Colonic mucosa (tissue), 4 donors: ENCODE measurements around the gene RFC2. TPM values are rescaled to one million over a fixed set of nuclear protein-coding genes. Genes with fewer than 3 reads are reported as not detected.
A peak's percentile ranks its signal among the peaks of the same experiment; 100 is the strongest.
"Not testable (repeated sequence)": the region's sequence is repeated elsewhere in the genome, so short reads cannot be mapped to it uniquely, and the experiment has no call there.

Source experiments
- DNase-seq: peaks from one replicate; pipeline ENCODE4 v3.0.0-alpha.2; 2020
- H3K27ac ChIP-seq: fragments of 200-600 bp; one replicate; pipeline ENCODE4 v1.8.0; 2021
- H3K27me3 ChIP-seq: fragments of 200-600 bp; one replicate; pipeline ENCODE4 v1.8.0; 2021
- H3K36me3 ChIP-seq: fragments of 200-600 bp; one replicate; pipeline ENCODE4 v1.8.0; 2021
- H3K4me1 ChIP-seq: fragments of 200-600 bp; one replicate; pipeline ENCODE4 v1.8.0; 2021; ENCODE audit warnings: mild to moderate bottlenecking
- H3K4me3 ChIP-seq: fragments of 200-600 bp; one replicate; pipeline ENCODE4 v1.8.0; 2021
- H3K9ac ChIP-seq, 2 donors: one replicate each; pipeline ENCODE4 v1.7.0; 2013; ENCODE audit warnings: control low read depth in 2 of 2, low read depth in 2 of 2, low read length in 2 of 2
- H3K9me3 ChIP-seq: fragments of 200-600 bp; one replicate; pipeline ENCODE4 v1.8.0; 2021
- intact Hi-C: fragments of 100-400 bp; cut with DNase I; formaldehyde crosslinking; loops from one replicate; pipeline ENCODE4 v1.14.1; 2022
- total RNA-seq, 2 donors: library from RNA; stranded (reverse); fragmentation: NEBNext Ultra II Directional in 1 of 2; extraction: Animal tissue kit (Norgen Biotek cat#: 25700) in 1 of 2; gene quantifications; one replicate each; pipeline ENCODE4 v1.2.1, GENCODE V29; 2021
- TF ChIP-seq, protein P1 (sequence below): fragments of 200-600 bp; IDR thresholded peaks from one replicate; pipeline ENCODE4 v1.8.0; 2022; ENCODE audit warnings: antibody characterized with exemption, mild to moderate bottlenecking
- donor health status: healthy.
- donor health status: DM: no; HTN: no; CAD: no.
- donor health status: DM: no; HTN: no; CAD: no.

RFC2 gene
- total RNA-seq, 2 donors from 2014 or later, result 18.5 to 43.8 TPM

DNA sequence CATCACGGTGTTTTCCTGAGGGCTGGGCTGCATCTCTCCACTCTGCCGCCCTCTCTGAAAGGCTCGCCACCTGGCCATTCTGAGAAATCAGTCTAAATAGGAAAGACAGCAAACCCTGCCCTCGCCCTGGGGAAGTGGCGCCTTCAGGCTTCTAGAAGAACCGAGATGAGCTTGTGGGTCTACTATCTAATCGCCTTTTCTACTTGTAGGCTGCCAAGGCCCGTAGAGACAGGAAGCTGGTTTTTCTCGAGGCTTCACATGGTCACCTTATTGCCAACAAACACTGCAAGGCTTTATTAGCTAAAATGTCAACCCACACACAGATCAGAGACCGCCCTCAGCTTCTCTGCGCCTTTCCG lies 23.0 kb downstream of the RFC2 start:
- H3K4me3 ChIP-seq, result no peak overlapping the region
- intact Hi-C loops, result no loop called here
- H3K27me3 ChIP-seq, result no peaks in the 10 kb centered on the region
- DNase-seq, result no peak
- H3K27ac ChIP-seq, result no peak overlapping the region
- no peak overlapping the region for H3K9ac ChIP-seq
- no peaks in the 10 kb centered on the region for H3K36me3 ChIP-seq
- TF ChIP-seq, protein P1, sequence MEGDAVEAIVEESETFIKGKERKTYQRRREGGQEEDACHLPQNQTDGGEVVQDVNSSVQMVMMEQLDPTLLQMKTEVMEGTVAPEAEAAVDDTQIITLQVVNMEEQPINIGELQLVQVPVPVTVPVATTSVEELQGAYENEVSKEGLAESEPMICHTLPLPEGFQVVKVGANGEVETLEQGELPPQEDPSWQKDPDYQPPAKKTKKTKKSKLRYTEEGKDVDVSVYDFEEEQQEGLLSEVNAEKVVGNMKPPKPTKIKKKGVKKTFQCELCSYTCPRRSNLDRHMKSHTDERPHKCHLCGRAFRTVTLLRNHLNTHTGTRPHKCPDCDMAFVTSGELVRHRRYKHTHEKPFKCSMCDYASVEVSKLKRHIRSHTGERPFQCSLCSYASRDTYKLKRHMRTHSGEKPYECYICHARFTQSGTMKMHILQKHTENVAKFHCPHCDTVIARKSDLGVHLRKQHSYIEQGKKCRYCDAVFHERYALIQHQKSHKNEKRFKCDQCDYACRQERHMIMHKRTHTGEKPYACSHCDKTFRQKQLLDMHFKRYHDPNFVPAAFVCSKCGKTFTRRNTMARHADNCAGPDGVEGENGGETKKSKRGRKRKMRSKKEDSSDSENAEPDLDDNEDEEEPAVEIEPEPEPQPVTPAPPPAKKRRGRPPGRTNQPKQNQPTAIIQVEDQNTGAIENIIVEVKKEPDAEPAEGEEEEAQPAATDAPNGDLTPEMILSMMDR, result no peak
- no peaks in the 10 kb centered on the region for H3K9me3 ChIP-seq
- H3K4me1 ChIP-seq, result no peaks in the 10 kb centered on the region

DNA sequence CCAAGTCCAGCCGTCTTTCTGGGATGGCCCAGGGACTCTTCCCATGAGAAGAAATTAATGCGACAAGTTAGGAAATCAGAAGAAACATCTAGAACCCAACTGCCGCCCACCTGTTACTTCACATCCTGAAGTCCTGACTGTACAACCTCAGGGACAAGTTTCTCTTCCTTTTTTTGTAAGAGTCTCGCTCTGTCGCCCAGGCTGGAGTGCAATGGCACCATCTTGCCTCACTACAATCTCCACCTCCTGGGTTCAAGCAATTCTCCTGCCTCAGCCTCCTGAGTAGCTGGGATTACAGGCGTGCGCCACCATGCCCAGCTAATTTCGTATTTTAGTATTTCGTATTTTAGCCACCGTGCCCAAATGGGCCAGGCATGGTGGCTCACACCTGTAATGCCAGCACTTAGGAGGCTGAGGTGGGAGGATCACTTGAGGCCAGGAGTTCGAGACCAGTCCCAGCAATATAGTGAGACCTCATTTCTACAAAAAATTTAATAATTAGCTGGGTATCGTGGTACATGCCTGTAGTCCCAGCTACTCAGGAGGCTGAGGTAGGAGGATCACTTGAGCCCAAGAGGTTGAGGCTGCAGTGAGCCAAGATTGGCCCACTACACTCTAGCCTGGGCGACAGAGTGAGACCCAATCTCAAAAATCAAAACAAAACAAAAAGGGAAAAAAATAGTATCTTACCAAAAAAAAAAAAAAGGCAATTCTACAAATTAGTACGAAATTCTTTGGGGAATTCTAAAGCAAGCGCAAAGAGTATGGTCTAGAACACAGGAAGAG lies 23.6 kb downstream of the RFC2 start:
- Histone ChIP-seq H3K9ac (no peak overlapping the region), H3K27ac (no peak overlapping the region), H3K4me1 (no peaks in the 10 kb centered on the region), H3K27me3 (no peaks in the 10 kb centered on the region), H3K9me3 (no peaks in the 10 kb centered on the region), H3K4me3 (no peak overlapping the region), H3K36me3 (no peaks in the 10 kb centered on the region)
- no peak for DNase-seq
- TF ChIP-seq, protein P1, result no peak
- intact Hi-C loops, result no loop called here

DNA sequence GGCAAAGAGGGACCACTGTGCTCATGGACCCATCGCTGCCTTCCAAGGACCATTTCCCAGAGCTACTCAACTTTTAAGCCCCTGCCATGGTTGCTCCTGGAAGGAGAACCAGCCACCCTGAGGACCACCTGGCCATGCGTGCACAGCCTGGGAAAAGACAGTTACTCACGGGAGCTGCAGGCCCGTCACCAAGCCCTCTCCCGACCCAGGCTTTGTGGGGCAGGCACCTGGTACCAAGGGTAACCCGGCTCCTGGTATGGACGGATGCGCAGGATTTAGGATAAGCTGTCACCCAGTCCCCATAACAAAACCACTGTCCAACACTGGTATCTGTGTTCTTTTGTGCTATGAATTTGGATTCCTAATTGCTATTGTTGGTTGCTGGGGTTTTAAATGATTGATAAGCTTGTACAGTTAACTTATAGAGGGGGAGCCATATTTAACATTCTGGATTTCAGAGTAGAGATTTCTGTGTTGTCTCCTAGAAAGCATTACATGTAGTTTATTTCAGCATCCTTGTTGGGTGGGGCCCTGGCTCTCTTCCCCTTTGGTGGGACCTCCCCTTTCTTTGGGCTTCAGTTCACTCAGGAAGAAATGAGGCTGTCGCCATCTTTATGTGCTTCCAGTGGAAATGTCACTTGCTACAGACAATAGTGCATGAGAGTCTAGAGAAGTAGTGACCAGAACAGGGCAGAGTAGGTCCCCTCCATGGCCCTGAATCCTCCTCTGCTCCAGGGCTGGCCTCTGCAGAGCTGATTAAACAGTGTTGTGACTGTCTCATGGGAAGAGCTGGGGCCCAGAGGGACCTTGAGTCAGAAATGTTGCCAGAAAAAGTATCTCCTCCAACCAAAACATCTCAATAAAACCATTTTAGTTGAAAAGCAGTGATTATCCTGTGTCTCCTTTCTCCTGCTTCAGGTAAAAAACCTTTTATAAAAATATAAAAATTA lies 25.0 kb downstream of the RFC2 start:
- Histone ChIP-seq H3K27ac (no peak overlapping the region), H3K9ac (no peak overlapping the region), H3K36me3 (no peaks in the 10 kb centered on the region), H3K4me1 (no peaks in the 10 kb centered on the region), H3K27me3 (no peaks in the 10 kb centered on the region), H3K4me3 (no peak overlapping the region), H3K9me3 (no peaks in the 10 kb centered on the region)
- intact Hi-C loops, result no loop called here
- no peak for DNase-seq
- TF ChIP-seq, protein P1, result no peak

DNA sequence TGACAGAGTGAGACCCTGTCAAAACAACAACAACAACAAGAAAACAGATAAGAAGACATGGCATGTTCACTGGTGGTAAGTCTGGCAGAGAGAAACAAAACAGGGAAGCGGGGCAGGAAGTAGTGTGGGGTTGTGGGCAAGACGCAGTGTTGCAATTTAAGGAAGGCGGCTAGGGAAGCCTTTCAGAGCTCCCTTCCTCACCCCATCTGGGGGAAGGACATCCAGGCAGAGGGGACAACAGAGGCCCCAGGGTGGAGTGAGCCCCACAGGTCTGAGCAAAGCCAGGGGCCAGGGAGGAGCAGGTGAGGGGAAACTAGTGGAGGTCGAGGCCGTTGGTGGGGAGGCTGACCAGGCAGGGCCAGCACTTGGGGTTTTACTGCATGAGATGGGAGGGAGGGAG lies 27.6 kb downstream of the RFC2 start:
- intact Hi-C loops, result no loop called here
- Histone ChIP-seq H3K4me1 (no peaks in the 10 kb centered on the region), H3K27ac (peak overlapping the region; percentile 12), H3K36me3 (no peaks in the 10 kb centered on the region), H3K4me3 (no peak overlapping the region), H3K27me3 (no peaks in the 10 kb centered on the region), H3K9me3 (no peaks in the 10 kb centered on the region), H3K9ac (no peak overlapping the region)
- TF ChIP-seq, protein P1, result no peak
- DNase-seq, result no peak

DNA sequence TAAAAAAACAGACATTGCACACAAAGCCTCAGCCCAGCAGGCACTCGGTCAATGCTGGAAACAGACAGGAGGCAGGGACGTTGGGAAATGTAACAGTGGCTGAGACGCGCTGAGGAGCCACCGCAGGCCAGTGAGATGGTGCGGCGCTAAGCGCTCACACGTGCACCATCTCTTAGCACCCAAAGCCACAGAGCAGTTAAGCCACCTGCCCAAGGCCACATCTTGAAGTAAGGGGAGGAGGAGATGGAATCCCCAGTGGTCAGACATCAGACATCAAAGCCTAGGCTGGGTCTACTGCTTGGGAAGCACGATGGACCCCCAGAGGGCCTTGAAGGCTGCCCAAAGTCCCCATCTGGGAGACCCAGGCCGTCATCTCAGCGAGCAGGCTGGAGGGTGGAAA lies 28.8 kb downstream of the RFC2 start:
- Histone ChIP-seq H3K4me3 (no peak overlapping the region), H3K27ac (no peak overlapping the region), H3K27me3 (no peaks in the 10 kb centered on the region), H3K36me3 (no peaks in the 10 kb centered on the region), H3K9ac (no peak overlapping the region), H3K4me1 (no peaks in the 10 kb centered on the region), H3K9me3 (no peaks in the 10 kb centered on the region)
- TF ChIP-seq, protein P1, result no peak
- intact Hi-C loops, result no loop called here
- no peak for DNase-seq

DNA sequence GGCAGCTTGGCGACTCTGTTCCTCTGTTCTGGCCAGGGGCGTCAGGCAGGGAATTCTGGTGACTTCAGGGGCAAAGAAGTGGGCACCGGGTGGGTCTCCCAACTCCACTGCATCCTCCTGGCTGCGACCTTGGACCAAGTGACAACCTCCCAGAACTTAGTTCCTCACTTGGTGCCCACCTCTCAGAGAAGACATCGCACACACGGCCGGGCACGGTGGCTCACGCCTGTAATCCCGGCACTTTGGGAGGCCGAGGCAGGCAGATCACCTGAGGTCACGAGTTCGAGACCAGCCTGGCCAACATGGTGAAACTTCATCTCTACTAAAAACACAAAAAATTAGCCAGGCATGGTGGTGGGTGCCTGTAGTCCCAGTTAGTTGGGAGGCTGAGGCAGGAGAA lies 29.3 kb downstream of the RFC2 start:
- H3K9me3 ChIP-seq, intact Hi-C loops, DNase-seq, H3K36me3 ChIP-seq, H3K27me3 ChIP-seq, H3K4me3 ChIP-seq, H3K27ac ChIP-seq, H3K4me1 ChIP-seq, H3K9ac ChIP-seq: not testable (repeated sequence)
